Epithelial cell of prostate (primary cell): ENCODE results near the gene WFIKKN2.
A peak's percentile ranks its signal among the peaks of the same experiment; 100 is the strongest.
"Not testable (repeated sequence)": the region's sequence is repeated elsewhere in the genome, so short reads cannot be mapped to it uniquely, and the experiment has no call there.

Source experiments
- DNase-seq: peaks from one replicate; pipeline ENCODE4 v3.0.0-alpha.2; 2011; ENCODE audit warnings: low read depth, low spot score
- H3K27ac ChIP-seq: fragments of 450-650 bp; 2 replicates; pipeline ENCODE4 v1.5.1; 2017; ENCODE audit warnings: mild to moderate bottlenecking

WFIKKN2 gene

GRCh38 chr17:50868602-50869001 lies 33.2 kb downstream of the WFIKKN2 start:
- DNase-seq: no peak
- H3K27ac ChIP-seq: peak overlapping the region; percentile 99

GRCh38 chr17:50871364-50871763 lies 36.0 kb downstream of the WFIKKN2 start:
- DNase-seq: no peak
- H3K27ac ChIP-seq: no peak overlapping the region

- H3K27ac ChIP-seq: no peak overlapping the region
- no peak for DNase-seq
Measured at GRCh38 chr17:50871898-50872297, 36.5 kb downstream of the WFIKKN2 start.

- H3K27ac ChIP-seq: no peak overlapping the region
- DNase-seq: no peak
Measured at GRCh38 chr17:50872710-50873424, 37.5 kb downstream of the WFIKKN2 start.

- H3K27ac ChIP-seq: no peak overlapping the region
- no peak for DNase-seq
Measured at GRCh38 chr17:50875074-50875473, 39.7 kb downstream of the WFIKKN2 start.

GRCh38 chr17:50877042-50877441 lies 41.7 kb downstream of the WFIKKN2 start:
- H3K27ac ChIP-seq, DNase-seq: not testable (repeated sequence)

GRCh38 chr17:50877838-50878237 lies 42.5 kb downstream of the WFIKKN2 start:
- no peak for DNase-seq

GRCh38 chr17:50879086-50879485 lies 43.7 kb downstream of the WFIKKN2 start:
- DNase-seq: no peak
- H3K27ac ChIP-seq: no peak overlapping the region

More at GRCh38 chr17:50877838-50878237, 42.5 kb downstream of the WFIKKN2 start:
- no peak overlapping the region for H3K27ac ChIP-seq

- no peak for DNase-seq
Measured at GRCh38 chr17:50881182-50881581, 45.8 kb downstream of the WFIKKN2 start.

GRCh38 chr17:50882851-50883250 lies 47.5 kb downstream of the WFIKKN2 start:
- H3K27ac ChIP-seq: peak overlapping the region; percentile 68
- no peak for DNase-seq

More at GRCh38 chr17:50881182-50881581, 45.8 kb downstream of the WFIKKN2 start:
- no peak overlapping the region for H3K27ac ChIP-seq

GRCh38 chr17:50883850-50884438 lies 48.6 kb downstream of the WFIKKN2 start:
- peak overlapping the region; percentile 46 for H3K27ac ChIP-seq
- no peak for DNase-seq

GRCh38 chr17:50884439-50885311 lies 49.3 kb downstream of the WFIKKN2 start:
- DNase-seq: no peak
- peak overlapping the region; percentile 46 for H3K27ac ChIP-seq

GRCh38 chr17:50887705-50888245 lies 52.4 kb downstream of the WFIKKN2 start:
- no peak for DNase-seq
- H3K27ac ChIP-seq: no peak overlapping the region

GRCh38 chr17:50889528-50890118 lies 54.2 kb downstream of the WFIKKN2 start:
- DNase-seq: no peak
- no peak overlapping the region for H3K27ac ChIP-seq

GRCh38 chr17:50890675-50891516 lies 55.5 kb downstream of the WFIKKN2 start:
- no peak for DNase-seq
- peak overlapping the region; percentile 42 for H3K27ac ChIP-seq

GRCh38 chr17:50891577-50891989 lies 56.2 kb downstream of the WFIKKN2 start:
- no peak for DNase-seq
- H3K27ac ChIP-seq: peak overlapping the region; percentile 42
